Panc1 (cell line): Measurements from ENCODE around the gene CALCOCO2. TPM values are rescaled to one million over a fixed set of nuclear protein-coding genes. Genes with fewer than 3 reads are reported as not detected.

Experiments
- ATAC-seq: fragments of 200-7000 bp; cut with Tn5 transposase; 2 replicates; pipeline ENCODE4 v1.9.1; 2020; ENCODE audit warnings: mild to moderate bottlenecking, moderate library complexity
- BruUV-seq: library from RNA; stranded (reverse); fragments of 400-500 nt; replicated peaks from 2 replicates; lab custom pipeline; 2021; lab: Mats Ljungman, UMichigan
- CTCF ChIA-PET: fragments of 300-600 bp; sonication (Branson Sonifier 250); formaldehyde crosslinking; loops from one replicate; lab custom pipeline; 2022; ENCODE audit warnings: antibody characterized with exemption; lab: Charles Lee
- POLR2A ChIA-PET: fragments of 300-600 bp; sonication (Branson Sonifier 250); formaldehyde crosslinking; loops from one replicate; lab custom pipeline; 2022; ENCODE audit warnings: antibody characterized with exemption; lab: Charles Lee
- DNase-seq: peaks from one replicate; pipeline ENCODE4 v3.0.0-alpha.2; 2010; ENCODE audit warnings: low read depth, low spot score
- H3K27ac ChIP-seq: 2 replicates; pipeline ENCODE4 v1.5.1; 2011; ENCODE audit warnings: mild to moderate bottlenecking, low read length, inconsistent platforms
- H3K27me3 ChIP-seq: fragments of 200-500 bp; sonication (Bioruptor generic); 2 replicates; pipeline ENCODE4 v1.6.0; 2014; ENCODE audit warnings: low read length, inconsistent platforms; ENCODE audit not compliant: control insufficient read depth, insufficient read depth
- H3K36me3 ChIP-seq: fragments of 200-500 bp; sonication (Bioruptor generic); 2 replicates; pipeline ENCODE4 v1.5.1; 2014; ENCODE audit warnings: inconsistent platforms, mild to moderate bottlenecking, low read length, moderate library complexity; ENCODE audit not compliant: control insufficient read depth, insufficient read depth
- H3K4me1 ChIP-seq: 2 replicates; pipeline ENCODE4 v1.5.1; 2011; ENCODE audit warnings: inconsistent platforms, mild to moderate bottlenecking, low read length, moderate library complexity; ENCODE audit not compliant: control insufficient read depth, insufficient read depth
- H3K4me3 ChIP-seq, 2 experiments: 2 replicates each; pipeline ENCODE4 v1.5.1; 2011 to 2012; ENCODE audit warnings: low read depth in 2 of 2, low read length in 2 of 2, mild to moderate bottlenecking in 2 of 2, inconsistent platforms in 1 of 2, moderate library complexity in 1 of 2
- H3K9me3 ChIP-seq: fragments of 200-500 bp; sonication (Bioruptor generic); 2 replicates; pipeline ENCODE4 v1.5.1; 2014; ENCODE audit warnings: low read depth, mild to moderate bottlenecking, inconsistent platforms, low read length, moderate library complexity; ENCODE audit not compliant: control insufficient read depth, insufficient read depth
- CTCF ChIP-seq: fragments of 450-650 bp; IDR thresholded peaks from 2 replicates; pipeline ENCODE4 v1.5.1; 2017; ENCODE audit warnings: mild to moderate bottlenecking
- POLR2AphosphoS5 ChIP-seq: IDR thresholded peaks from 2 replicates; pipeline ENCODE4 v1.6.1; 2012; ENCODE audit warnings: mild to moderate bottlenecking, low read depth, low read length, moderate library complexity
- REST ChIP-seq, 2 experiments: IDR thresholded peaks; 2 replicates each; pipeline ENCODE4 v1.6.1; 2011 to 2012; ENCODE audit warnings: low read depth in 2 of 2, control low read depth in 1 of 2, low read length in 1 of 2, mild to moderate bottlenecking in 1 of 2, moderate library complexity in 1 of 2; ENCODE audit not compliant: insufficient read depth in 1 of 2
- SIN3A ChIP-seq: IDR thresholded peaks from 2 replicates; pipeline ENCODE4 v1.6.1; 2012; ENCODE audit warnings: low read depth, mild to moderate bottlenecking, low read length, moderate library complexity, borderline replicate concordance; ENCODE audit not compliant: insufficient read depth
- TCF7L2 ChIP-seq: IDR thresholded peaks from 2 replicates; pipeline ENCODE4 v1.6.1; 2011; ENCODE audit warnings: mild to moderate bottlenecking, low read depth, low read length, inconsistent platforms
- in situ Hi-C: cut with HindIII; loops from 2 replicates; pipeline ENCODE4 v1.10.0; 2016; ENCODE audit warnings: low sequenced_read_pairs, low pct_unique_long_range_greater_than_20kb
- intact Hi-C: fragments of 100-400 bp; cut with micrococcal nuclease; formaldehyde crosslinking; loops from one replicate; pipeline ENCODE4 v1.10.0; 2022; ENCODE audit not compliant: unreplicated experiment
- total RNA-seq: library from RNA; stranded (reverse); gene quantifications from one replicate; pipeline ENCODE4 v1.2.1, GENCODE V29; 2021; ENCODE audit not compliant: unreplicated experiment

The CALCOCO2 gene
- total RNA-seq, 1 experiment from 2014 or later, result 282 TPM

- H3K4me1 ChIP-seq, result peaks cover 5% of the 10 kb centered on the region; the same call in 1 of the 2 replicates
- POLR2A ChIA-PET, result interaction anchor here (1.1 kb wide), 1 partner anchor 11 kb away, joined by 14 read pairs; the partner anchor contains the start of gene ATP5MC1
- BruUV-seq, result no TSS peak
- no peaks in the 10 kb centered on the region for H3K9me3 ChIP-seq
- CTCF ChIA-PET, result interaction anchor here (0.5 to 0.7 kb wide), 2 partner anchors 11 to 24 kb away, joined by 3 to 6 read pairs; partner anchors contain the start of gene ATP5MC1
- in situ Hi-C loops, result loop anchor here (10.0 kb wide), 1 partner anchor 169 kb away; no protein-coding TSS in a partner anchor
- no peaks in the 10 kb centered on the region for H3K36me3 ChIP-seq
- no peak for TF ChIP-seq SIN3A
- no peak for TF ChIP-seq POLR2AphosphoS5
- no peak for TF ChIP-seq TCF7L2
- TF ChIP-seq REST (IDR thresholded peaks at IDR 0.05; ENCODE audit: insufficient read depth in 1 of 2, low read depth in 2 of 2, low read length in 1 of 2), result no peak
- no peak for TF ChIP-seq CTCF
- H3K4me3 ChIP-seq, result no peak overlapping the region
- H3K27me3 ChIP-seq, result no peaks in the 10 kb centered on the region
- no peak for DNase-seq
- H3K27ac ChIP-seq, result no peak overlapping the region
- ATAC-seq, result no peak
- intact Hi-C loops, result no loop called here
Measured at GRCh38 chr17:48903401-48903800, 72.6 kb downstream of the CALCOCO2 start.

DNA sequence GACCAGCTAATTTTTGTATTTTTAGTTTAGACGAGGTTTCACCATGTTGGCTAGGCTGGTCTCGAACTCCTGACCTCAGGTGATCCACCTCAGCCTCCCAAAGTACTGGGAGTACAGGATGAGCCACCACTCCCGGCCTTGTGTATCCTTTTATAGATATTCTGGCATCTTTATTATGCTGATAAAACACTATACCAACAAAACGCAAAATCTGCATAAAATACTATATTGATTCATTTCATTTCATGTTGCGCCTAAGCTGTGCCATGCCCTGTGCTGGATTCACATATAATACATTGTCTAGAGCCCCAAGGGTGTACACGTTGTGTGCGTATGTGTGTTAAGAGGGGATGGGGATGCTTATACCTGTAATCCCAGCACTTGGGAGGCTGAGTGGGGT is 73.6 kb downstream of the CALCOCO2 start:
- intact Hi-C loops (no loop called here), in situ Hi-C loops (loop anchor here (10.0 kb wide), 1 partner anchor 170 kb away; no protein-coding TSS in a partner anchor)
- no peak overlapping the region for H3K4me3 ChIP-seq
- ChIA-PET CTCF (no interaction called here), POLR2A (interaction anchor here (0.6 kb wide), 3 partner anchors 9 to 122 kb away, joined by 3 to 11 read pairs (median 7); no protein-coding TSS in a partner anchor)
- no TSS peak for BruUV-seq
- H3K27ac ChIP-seq, result no peak overlapping the region
- no peaks in the 10 kb centered on the region; the same call in 1 of the 2 replicates for H3K36me3 ChIP-seq
- no peak for ATAC-seq
- no peak for DNase-seq
- peaks cover 5% of the 10 kb centered on the region; the same call in 1 of the 2 replicates for H3K4me1 ChIP-seq
- no peak for TF ChIP-seq REST (IDR thresholded peaks at IDR 0.05; ENCODE audit: insufficient read depth in 1 of 2, low read depth in 2 of 2, low read length in 1 of 2)
- no peak for TF ChIP-seq CTCF
- TF ChIP-seq SIN3A, result no peak
- no peak for TF ChIP-seq POLR2AphosphoS5
- TF ChIP-seq TCF7L2, result no peak
- H3K27me3 ChIP-seq, result no peaks in the 10 kb centered on the region
- H3K9me3 ChIP-seq, result no peaks in the 10 kb centered on the region
